Parathyroid adenoma (tissue), 2 donors: ENCODE data around the gene WASL.
A peak's percentile ranks its signal among the peaks of the same experiment; 100 is the strongest.

Experiments used
- H2AFZ ChIP-seq: fragments of 300-600 bp; sonication (generic); one replicate; pipeline ENCODE4 v1.7.0; 2017; ENCODE audit warnings: antibody characterized with exemption, mild to moderate bottlenecking
- H3K27ac ChIP-seq: fragments of 300-600 bp; sonication (generic); one replicate; pipeline ENCODE4 v1.7.0; 2017
- H3K27me3 ChIP-seq: fragments of 300-600 bp; sonication (generic); one replicate; pipeline ENCODE4 v1.7.0; 2017; ENCODE audit warnings: low read length; ENCODE audit not compliant: control insufficient read depth, insufficient read depth
- H3K36me3 ChIP-seq: fragments of 300-600 bp; sonication (generic); one replicate; pipeline ENCODE4 v1.7.0; 2017; ENCODE audit warnings: low read length; ENCODE audit not compliant: control insufficient read depth, insufficient read depth
- H3K4me1 ChIP-seq: fragments of 300-600 bp; sonication (generic); one replicate; pipeline ENCODE4 v1.7.0; 2017; ENCODE audit warnings: control low read depth
- H3K4me2 ChIP-seq: fragments of 300-600 bp; sonication (generic); one replicate; pipeline ENCODE4 v1.7.0; 2017; ENCODE audit warnings: low read length
- H3K4me3 ChIP-seq: fragments of 300-600 bp; sonication (generic); one replicate; pipeline ENCODE4 v1.7.0; 2017; ENCODE audit warnings: low read depth, low read length
- H3K79me2 ChIP-seq: fragments of 300-600 bp; sonication (generic); one replicate; pipeline ENCODE4 v1.7.0; 2017; ENCODE audit warnings: control low read depth
- H3K9ac ChIP-seq: fragments of 300-600 bp; sonication (generic); one replicate; pipeline ENCODE4 v1.7.0; 2017; ENCODE audit warnings: mild to moderate bottlenecking
- H3K9me3 ChIP-seq: fragments of 300-600 bp; sonication (generic); one replicate; pipeline ENCODE4 v1.7.0; 2017; ENCODE audit warnings: low read length; ENCODE audit not compliant: control insufficient read depth
- CTCF ChIP-seq: fragments of 300-600 bp; sonication (generic); IDR thresholded peaks from one replicate; pipeline ENCODE4 v1.7.0; 2017; ENCODE audit warnings: antibody characterized with exemption, mild to moderate bottlenecking
- donor health status: primary hyperparathyroidism.

Gene WASL

GRCh38 chr7:123757095-123757494 is 8.3 kb upstream of the WASL start:
- no peaks in the 10 kb centered on the region for H3K36me3 ChIP-seq
- H3K27me3 ChIP-seq = no peaks in the 10 kb centered on the region
- no peak overlapping the region for H3K27ac ChIP-seq
- H3K4me1 ChIP-seq = no peaks in the 10 kb centered on the region
- H3K4me3 ChIP-seq = no peak overlapping the region
- H3K79me2 ChIP-seq = no peaks in the 10 kb centered on the region
- H3K9me3 ChIP-seq = no peaks in the 10 kb centered on the region
- H3K4me2 ChIP-seq = no peak overlapping the region
- no peak overlapping the region for H3K9ac ChIP-seq
- TF ChIP-seq CTCF = no peak
- peak overlapping the region; percentile 18 for H2AFZ ChIP-seq

GRCh38 chr7:123755338-123755737 is 6.5 kb upstream of the WASL start:
- H3K79me2 ChIP-seq = no peaks in the 10 kb centered on the region
- H3K4me1 ChIP-seq = no peaks in the 10 kb centered on the region
- H2AFZ ChIP-seq = no peak overlapping the region
- no peaks in the 10 kb centered on the region for H3K9me3 ChIP-seq
- no peaks in the 10 kb centered on the region for H3K27me3 ChIP-seq
- H3K4me3 ChIP-seq = no peak overlapping the region
- no peak for TF ChIP-seq CTCF
- no peak overlapping the region for H3K27ac ChIP-seq
- H3K4me2 ChIP-seq = no peak overlapping the region
- H3K36me3 ChIP-seq = no peaks in the 10 kb centered on the region
- H3K9ac ChIP-seq = no peak overlapping the region

GRCh38 chr7:123754271-123754871 is 5.6 kb upstream of the WASL start:
- no peak overlapping the region for H3K9ac ChIP-seq
- H3K79me2 ChIP-seq = no peaks in the 10 kb centered on the region
- H3K27ac ChIP-seq = no peak overlapping the region
- no peak for TF ChIP-seq CTCF
- no peak overlapping the region for H3K4me2 ChIP-seq
- H3K4me3 ChIP-seq = no peak overlapping the region
- H3K27me3 ChIP-seq = no peaks in the 10 kb centered on the region
- H3K4me1 ChIP-seq = no peaks in the 10 kb centered on the region
- no peaks in the 10 kb centered on the region for H3K9me3 ChIP-seq
- H2AFZ ChIP-seq = no peak overlapping the region
- no peaks in the 10 kb centered on the region for H3K36me3 ChIP-seq

GRCh38 chr7:123752534-123752933 is 3.7 kb upstream of the WASL start:
- Histone ChIP-seq H2AFZ (no peak overlapping the region), H3K9ac (no peak overlapping the region), H3K4me3 (no peak overlapping the region), H3K79me2 (peaks cover 4% of the 10 kb centered on the region), H3K27me3 (no peaks in the 10 kb centered on the region), H3K27ac (no peak overlapping the region), H3K4me2 (no peak overlapping the region), H3K36me3 (no peaks in the 10 kb centered on the region), H3K9me3 (no peaks in the 10 kb centered on the region), H3K4me1 (no peaks in the 10 kb centered on the region)
- TF ChIP-seq CTCF = no peak

GRCh38 chr7:123751821-123752220 is 3.0 kb upstream of the WASL start:
- Histone ChIP-seq H3K4me3 (no peak overlapping the region), H3K27ac (no peak overlapping the region), H3K9me3 (no peaks in the 10 kb centered on the region), H3K79me2 (peaks cover 11% of the 10 kb centered on the region), H3K36me3 (no peaks in the 10 kb centered on the region), H3K27me3 (no peaks in the 10 kb centered on the region), H3K4me1 (peaks cover 1% of the 10 kb centered on the region), H3K4me2 (no peak overlapping the region), H2AFZ (no peak overlapping the region), H3K9ac (no peak overlapping the region)
- TF ChIP-seq CTCF = no peak
